ENCODE results near the gene OR10AG1.

OR10AG1 gene

GRCh38 chr11:55969845-55970244 is at the start of gene OR10AG1:
Gene OR10AG1, minus strand, starts transcription at chr11:55969945. Its CDS starts 38 bp downstream, at chr11:55969907.
- Mint-ChIP-seq H3K27me3 (no peaks in the 10 kb centered on the region), H3K4me3 (no peak within 1 kb of the TSS), H3K27ac (no peak within 1 kb of the TSS), H3K9me3 (peaks cover 19% of the 10 kb centered on the region), H3K36me3 (no peaks in the 10 kb centered on the region), H3K4me1 (no peaks in the 10 kb centered on the region)
- ATAC-seq, result no peak

- H3K27ac Mint-ChIP-seq, result no peak overlapping the region
- peaks cover 17% of the 10 kb centered on the region for H3K9me3 Mint-ChIP-seq
- no peaks in the 10 kb centered on the region for H3K36me3 Mint-ChIP-seq
- ATAC-seq, result no peak
- no peaks in the 10 kb centered on the region for H3K27me3 Mint-ChIP-seq
- H3K4me3 Mint-ChIP-seq, result no peak overlapping the region
- H3K4me1 Mint-ChIP-seq, result no peaks in the 10 kb centered on the region
These were observed 44.1 kb upstream of the OR10AG1 start for GRCh38 chr11:56013805-56014204.

- H3K36me3 Mint-ChIP-seq, result no peaks in the 10 kb centered on the region
- peaks cover 11% of the 10 kb centered on the region for H3K9me3 Mint-ChIP-seq
- H3K4me3 Mint-ChIP-seq, result no peak overlapping the region
- no peaks in the 10 kb centered on the region for H3K4me1 Mint-ChIP-seq
- no peak overlapping the region for H3K27ac Mint-ChIP-seq
- no peaks in the 10 kb centered on the region for H3K27me3 Mint-ChIP-seq
- ATAC-seq, result no peak
These were observed 41.0 kb upstream of the OR10AG1 start for GRCh38 chr11:56010716-56011115.

GRCh38 chr11:55994525-55994924 is 24.8 kb upstream of the OR10AG1 start, which contains the start of gene OR5F1:
Gene OR5F1, minus strand, starts transcription at chr11:55994625. Its CDS starts 0 bp downstream, at chr11:55994625.
- H3K4me3 Mint-ChIP-seq, result no peak within 1 kb of the TSS
- no peak within 1 kb of the TSS for H3K27ac Mint-ChIP-seq
- peaks cover 8% of the 10 kb centered on the region for H3K9me3 Mint-ChIP-seq
- H3K36me3 Mint-ChIP-seq, result no peaks in the 10 kb centered on the region
- ATAC-seq, result no peak
- no peaks in the 10 kb centered on the region for H3K4me1 Mint-ChIP-seq
- no peaks in the 10 kb centered on the region for H3K27me3 Mint-ChIP-seq

DNA sequence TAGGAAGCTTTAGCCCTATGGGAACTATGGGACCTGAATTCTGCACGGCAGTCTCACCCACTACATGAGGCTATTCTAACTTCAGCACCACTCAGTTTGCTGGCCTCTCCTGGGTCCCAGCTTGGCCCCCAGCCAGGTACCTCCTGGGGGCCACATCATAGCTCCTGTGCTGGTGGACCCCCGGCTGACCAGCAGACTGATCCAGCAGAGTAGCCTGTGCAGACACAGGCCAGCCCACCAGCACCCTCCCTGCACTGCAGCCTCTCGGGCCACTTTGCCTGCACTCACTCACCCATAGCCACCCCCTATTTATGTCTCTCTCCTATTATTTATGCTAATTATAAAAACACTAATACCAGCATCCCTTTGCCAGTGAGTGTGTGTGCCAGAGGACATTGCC is 1.2 kb upstream of the OR10AG1 start:
- Mint-ChIP-seq H3K4me3 (no peak overlapping the region), H3K4me1 (no peaks in the 10 kb centered on the region), H3K27ac (no peak overlapping the region), H3K9me3 (peaks cover 19% of the 10 kb centered on the region), H3K27me3 (no peaks in the 10 kb centered on the region), H3K36me3 (no peaks in the 10 kb centered on the region)
- ATAC-seq, result no peak

DNA sequence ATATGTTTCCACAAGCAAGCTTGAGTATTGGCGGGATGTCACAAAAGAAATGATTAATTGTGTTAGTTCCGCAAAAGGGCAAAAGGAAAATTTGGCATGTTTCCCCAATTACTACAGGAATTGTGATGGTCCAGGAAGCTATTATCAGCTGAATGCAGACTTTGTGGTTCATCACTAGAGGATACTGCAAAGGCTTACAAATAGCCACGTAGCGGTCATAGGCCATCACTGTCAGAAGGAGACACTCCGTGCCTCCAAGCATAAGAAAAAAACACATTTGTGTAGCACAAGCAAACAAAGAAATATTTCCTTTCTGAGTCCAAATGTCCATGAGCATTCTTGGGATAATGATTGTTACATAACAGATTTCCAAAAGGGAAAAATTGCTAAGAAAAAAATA is 1.8 kb downstream of the OR10AG1 start:
- H3K4me1 Mint-ChIP-seq, result no peaks in the 10 kb centered on the region
- H3K27me3 Mint-ChIP-seq, result no peaks in the 10 kb centered on the region
- no peak overlapping the region for H3K27ac Mint-ChIP-seq
- peaks cover 19% of the 10 kb centered on the region for H3K9me3 Mint-ChIP-seq
- H3K36me3 Mint-ChIP-seq, result no peaks in the 10 kb centered on the region
- no peak overlapping the region for H3K4me3 Mint-ChIP-seq
- ATAC-seq, result no peak

- no peak for ATAC-seq
- no peaks in the 10 kb centered on the region for H3K4me1 Mint-ChIP-seq
- H3K27me3 Mint-ChIP-seq, result no peaks in the 10 kb centered on the region
- peaks cover 12% of the 10 kb centered on the region for H3K9me3 Mint-ChIP-seq
- H3K4me3 Mint-ChIP-seq, result no peak overlapping the region
- H3K27ac Mint-ChIP-seq, result no peak overlapping the region
- H3K36me3 Mint-ChIP-seq, result no peaks in the 10 kb centered on the region
These were observed 3.4 kb downstream of the OR10AG1 start for GRCh38 chr11:55966391-55966790.

DNA sequence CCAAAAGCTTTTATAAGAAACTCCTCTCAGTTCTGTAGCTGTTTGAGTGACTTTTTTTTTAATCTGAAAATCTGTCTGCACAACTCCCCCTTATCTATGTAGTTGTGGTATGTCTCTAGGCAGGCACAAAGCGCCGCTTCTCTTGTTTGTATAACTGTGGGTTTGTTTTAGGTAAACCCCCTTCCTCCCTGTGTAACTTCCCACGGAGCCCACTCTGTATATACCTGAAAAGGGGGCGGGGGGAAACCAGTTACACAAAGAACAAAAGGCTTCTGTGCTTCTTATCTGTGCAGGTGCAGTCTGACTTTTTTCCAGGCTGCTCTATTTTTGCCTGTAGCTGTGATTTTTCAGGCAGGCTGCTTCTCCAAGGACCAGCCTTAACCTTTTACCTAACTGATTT is 13.2 kb downstream of the OR10AG1 start:
- ATAC-seq, result no peak
- H3K27ac Mint-ChIP-seq, result no peak overlapping the region
- H3K27me3 Mint-ChIP-seq, result no peaks in the 10 kb centered on the region
- no peaks in the 10 kb centered on the region for H3K9me3 Mint-ChIP-seq
- H3K36me3 Mint-ChIP-seq, result no peaks in the 10 kb centered on the region
- H3K4me3 Mint-ChIP-seq, result no peak overlapping the region
- no peaks in the 10 kb centered on the region for H3K4me1 Mint-ChIP-seq

GRCh38 chr11:55949330-55949729 is 20.4 kb downstream of the OR10AG1 start:
- Mint-ChIP-seq H3K27ac (no peak overlapping the region), H3K9me3 (peaks cover 4% of the 10 kb centered on the region), H3K4me3 (no peak overlapping the region), H3K4me1 (no peaks in the 10 kb centered on the region), H3K36me3 (no peaks in the 10 kb centered on the region), H3K27me3 (no peaks in the 10 kb centered on the region)
- no peak for ATAC-seq

- Mint-ChIP-seq H3K36me3 (no peaks in the 10 kb centered on the region), H3K9me3 (no peaks in the 10 kb centered on the region), H3K27me3 (no peaks in the 10 kb centered on the region), H3K4me3 (no peak overlapping the region), H3K27ac (no peak overlapping the region), H3K4me1 (no peaks in the 10 kb centered on the region)
- ATAC-seq, result no peak
These were observed 26.9 kb downstream of the OR10AG1 start for GRCh38 chr11:55942785-55943392.

DNA sequence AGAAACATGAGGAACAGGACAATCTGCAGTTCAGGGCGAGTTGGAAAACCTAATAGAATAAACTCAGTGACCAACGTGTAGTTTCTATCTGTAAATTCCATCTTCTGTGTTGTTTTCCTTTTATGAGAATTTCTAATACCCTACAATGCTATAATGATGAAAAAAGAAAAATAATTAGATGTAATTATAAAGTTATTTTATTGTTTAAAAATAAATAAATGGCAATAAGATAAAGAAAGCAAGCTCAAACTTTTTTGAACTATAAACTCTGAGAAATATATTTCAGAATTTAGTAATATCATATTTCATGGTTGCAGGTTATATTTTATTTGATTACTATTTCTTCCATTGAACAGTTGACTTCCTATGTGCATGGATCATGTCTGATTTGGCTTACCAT is 33.4 kb downstream of the OR10AG1 start, which contains the start of gene OR5I1:
OR5I1 (minus strand) TSS at position 101 of the 400 bp plus-strand sequence; CDS start at position 101, 0 bp downstream.
- no peak for ATAC-seq
- Mint-ChIP-seq H3K27me3 (no peaks in the 10 kb centered on the region), H3K4me3 (no peak within 1 kb of the TSS), H3K9me3 (peaks cover 1% of the 10 kb centered on the region), H3K27ac (no peak within 1 kb of the TSS), H3K36me3 (no peaks in the 10 kb centered on the region), H3K4me1 (no peaks in the 10 kb centered on the region)

GRCh38 chr11:55920537-55920936 is 49.2 kb downstream of the OR10AG1 start:
- ATAC-seq, result no peak
- Mint-ChIP-seq H3K27ac (no peak overlapping the region), H3K4me1 (no peaks in the 10 kb centered on the region), H3K9me3 (peaks cover 3% of the 10 kb centered on the region), H3K27me3 (no peaks in the 10 kb centered on the region), H3K4me3 (no peak overlapping the region), H3K36me3 (no peaks in the 10 kb centered on the region)

All from stimulated activated memory B cell treated with anti-CD40 and anti-IgM and Interleukin-4, amounts not matched to agents 10 μg/mL and 1 μg/mL and 100 μg/mL, for 72 hours (primary cell).